ENCODE measurements around the gene FTO.

DNA sequence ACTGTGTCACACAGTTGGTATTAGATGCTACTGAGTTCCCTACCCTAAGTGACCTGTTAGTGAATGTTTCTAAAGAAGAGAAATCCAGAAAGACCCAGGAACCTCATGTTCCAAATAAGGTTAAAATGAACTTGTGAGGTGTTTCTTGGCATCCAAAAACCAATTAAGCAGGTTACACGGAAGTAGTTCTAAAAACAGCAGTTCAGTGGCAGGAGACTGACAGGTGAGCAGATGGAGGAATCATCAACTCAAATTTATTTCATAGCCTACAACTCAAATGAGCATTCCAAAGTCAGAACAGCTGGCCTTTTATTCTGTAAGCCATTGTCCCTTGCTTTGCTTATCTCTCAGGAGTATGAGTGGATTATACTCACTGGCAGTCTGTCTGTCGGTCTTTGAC, 394.3 kb downstream of the FTO start:
- no peak for TF ChIP-seq GATA2 (IDR thresholded peaks at IDR 0.05; ENCODE audit: low read depth, low read length)
- TF ChIP-seq GATA3 (IDR thresholded peaks at IDR 0.05; ENCODE audit: low read depth, low read length), result no peak
